NCI-H748 treated with DMSO at 0.1 percent for 48 hours (cell line): ENCODE data around the gene ULK4.
"Not testable (repeated sequence)": the region's sequence is repeated elsewhere in the genome, so short reads cannot be mapped to it uniquely, and the experiment has no call there.

Experiments used
- DNase-seq: peaks from one replicate; lab custom pipeline; 2025; lab: John Stamatoyannopoulos, UW

The ULK4 gene

DNA sequence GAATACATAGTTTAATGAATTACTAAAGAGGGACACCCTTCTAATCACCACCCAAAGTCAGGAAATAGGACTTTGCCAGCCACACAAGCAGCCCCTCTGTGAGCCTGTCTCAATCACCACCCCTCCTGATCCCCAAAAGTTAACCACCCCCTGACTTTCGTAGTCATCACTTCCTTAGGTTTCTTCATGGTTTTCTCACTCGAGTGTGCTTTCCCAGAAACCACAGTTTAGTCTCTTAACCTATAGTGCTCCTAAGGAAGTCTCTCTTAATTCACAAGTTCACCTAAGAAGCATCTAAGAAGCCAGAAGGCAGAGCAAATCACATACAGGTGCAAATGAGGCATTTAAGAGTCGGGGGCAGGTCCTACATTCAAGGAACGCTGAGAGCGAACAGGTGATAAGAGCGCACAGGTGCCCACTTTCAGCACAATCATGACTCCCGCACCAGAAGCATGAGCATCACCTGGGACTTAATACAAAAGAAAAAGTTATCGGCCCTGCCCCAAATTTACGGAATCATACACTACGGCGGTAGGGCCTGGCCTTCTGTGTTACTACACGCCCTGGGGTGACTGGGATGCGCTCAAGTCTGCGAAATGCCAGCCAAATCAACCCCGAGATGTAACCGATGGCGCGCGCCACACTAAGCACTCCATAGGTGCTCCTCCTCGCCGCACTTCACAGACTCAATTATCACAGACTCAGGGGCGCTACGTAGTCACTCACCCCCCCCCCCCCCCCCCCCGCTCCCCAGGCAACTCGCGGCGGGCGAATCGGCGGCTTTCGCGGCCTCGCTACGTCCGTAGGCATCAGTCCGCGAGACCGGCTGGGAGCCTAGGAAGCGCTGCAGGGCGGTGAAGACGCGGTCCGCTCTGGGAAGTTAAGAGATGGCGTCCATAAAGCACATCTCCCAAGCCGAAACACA is 815 bp downstream of the ULK4 start:
- peak; percentile 27 for DNase-seq

GRCh38 chr3:41956574-41956973 is 5.3 kb downstream of the ULK4 start:
- DNase-seq = no peak

DNA sequence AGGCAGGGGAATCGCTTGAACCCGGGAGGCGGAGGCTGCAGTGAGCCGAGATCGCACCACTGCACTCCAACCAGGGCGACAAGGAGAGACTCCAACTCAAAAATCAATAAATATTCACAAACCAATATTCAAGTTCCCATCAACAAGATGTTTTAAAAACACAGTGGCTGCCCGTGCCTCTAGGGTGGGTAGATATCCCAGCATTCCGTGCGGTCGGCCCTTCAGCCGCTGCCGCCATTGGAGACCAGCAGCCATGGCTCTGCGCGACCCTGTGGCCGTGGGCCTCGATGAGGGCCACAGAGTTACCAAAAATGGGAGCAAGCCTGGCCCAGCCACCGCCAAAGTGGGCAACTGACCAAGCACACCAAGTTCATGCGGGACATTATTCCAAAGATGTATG is 6.7 kb downstream of the ULK4 start:
- no peak for DNase-seq

DNA sequence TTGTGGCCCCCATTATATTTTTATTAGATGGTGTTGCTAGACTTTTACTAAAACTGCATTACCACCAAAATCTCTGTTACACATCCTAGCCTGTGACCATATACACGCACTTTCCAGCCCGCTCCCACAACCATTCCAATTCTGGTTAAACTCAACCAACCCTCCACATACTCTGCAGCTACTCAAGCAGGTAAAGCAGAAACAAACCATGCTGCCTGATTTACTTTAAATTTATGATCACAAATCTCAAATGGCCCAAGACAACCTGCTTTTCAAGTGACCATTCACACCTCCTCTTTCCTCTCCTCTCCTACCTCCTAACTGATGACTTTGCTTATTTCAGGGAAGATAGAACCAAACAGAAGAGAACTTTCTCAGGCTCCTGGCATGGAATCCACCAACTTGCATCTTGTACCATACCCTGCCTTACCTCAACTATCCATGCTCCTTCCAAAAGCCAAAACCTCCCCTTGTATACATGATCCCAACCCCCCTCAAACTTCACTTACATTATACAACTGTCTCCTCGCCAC is 18.5 kb downstream of the ULK4 start:
- DNase-seq = no peak

- DNase-seq = no peak
These were observed 21.5 kb downstream of the ULK4 start for GRCh38 chr3:41940393-41940792.

GRCh38 chr3:41936384-41936783 is 25.5 kb downstream of the ULK4 start:
- no peak for DNase-seq

DNA sequence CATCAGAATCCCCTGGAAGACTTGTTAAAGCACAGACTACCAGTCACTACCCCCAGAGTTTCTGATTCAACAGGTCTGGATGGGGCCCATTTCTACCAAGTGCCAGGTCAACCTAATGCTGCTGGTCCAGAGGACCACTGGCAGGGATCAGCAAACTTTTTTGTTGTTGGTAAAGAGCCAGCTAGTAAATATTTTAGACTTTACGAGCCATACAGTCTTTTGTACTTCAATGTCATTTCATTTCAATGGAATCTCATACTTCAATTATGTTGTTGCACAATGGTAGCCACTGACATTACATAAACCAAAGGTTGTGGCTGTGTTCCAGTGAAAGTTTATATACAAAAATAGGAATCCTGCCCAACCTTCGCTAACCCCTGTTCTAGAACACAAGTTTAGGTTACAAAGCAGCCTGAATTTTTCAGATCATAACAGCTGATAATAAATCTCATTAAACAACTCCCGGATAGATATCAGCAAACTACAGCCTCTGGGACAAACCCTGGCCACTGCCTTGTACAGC is 28.7 kb downstream of the ULK4 start:
- no peak for DNase-seq

- no peak for DNase-seq
These were observed 29.4 kb downstream of the ULK4 start for GRCh38 chr3:41932464-41932863.

DNA sequence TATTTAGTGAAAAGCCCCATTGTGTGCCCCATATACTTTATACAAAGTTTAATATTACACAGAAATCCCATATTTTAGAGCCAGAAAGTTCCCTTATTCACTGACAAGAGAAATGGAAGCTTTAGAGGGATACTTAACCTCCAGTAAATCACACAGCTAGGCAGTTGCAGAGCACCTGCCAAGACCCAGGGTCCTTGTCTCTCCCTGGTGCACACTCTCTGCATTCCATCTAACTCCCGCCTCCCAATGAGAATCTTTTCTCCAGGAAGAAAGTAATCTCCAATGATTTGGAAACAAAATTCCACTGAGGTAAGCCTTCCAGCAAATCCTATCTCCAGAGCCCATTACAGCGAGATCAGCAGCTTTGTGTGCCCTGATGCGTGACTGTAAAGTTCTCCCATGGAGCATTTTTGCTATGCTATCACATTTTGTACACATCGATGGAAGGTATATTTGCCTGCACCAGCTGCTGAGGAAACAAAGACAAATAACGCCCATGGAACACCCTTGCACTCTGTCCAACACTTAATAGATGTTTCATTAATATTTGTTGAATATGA is 41.4 kb downstream of the ULK4 start:
- DNase-seq = no peak

DNA sequence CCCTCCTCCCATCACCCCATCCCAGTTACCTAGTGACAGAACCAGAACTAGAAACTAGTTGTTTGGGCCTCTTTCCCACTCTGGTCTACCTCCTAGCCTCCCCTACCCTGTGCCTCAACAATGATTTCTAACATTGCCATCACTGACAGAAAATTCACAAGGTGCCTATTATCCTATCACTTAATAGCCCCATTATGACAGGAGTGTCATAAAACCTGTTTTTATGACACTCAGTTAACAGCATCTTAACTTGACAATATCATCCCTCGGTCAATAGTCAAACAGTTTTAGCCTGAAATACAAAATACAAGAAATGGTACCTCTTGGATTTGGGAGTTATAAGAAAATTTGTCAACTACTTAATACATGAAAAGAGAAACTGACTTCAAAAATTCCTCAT is 46.5 kb downstream of the ULK4 start:
- no peak for DNase-seq

DNA sequence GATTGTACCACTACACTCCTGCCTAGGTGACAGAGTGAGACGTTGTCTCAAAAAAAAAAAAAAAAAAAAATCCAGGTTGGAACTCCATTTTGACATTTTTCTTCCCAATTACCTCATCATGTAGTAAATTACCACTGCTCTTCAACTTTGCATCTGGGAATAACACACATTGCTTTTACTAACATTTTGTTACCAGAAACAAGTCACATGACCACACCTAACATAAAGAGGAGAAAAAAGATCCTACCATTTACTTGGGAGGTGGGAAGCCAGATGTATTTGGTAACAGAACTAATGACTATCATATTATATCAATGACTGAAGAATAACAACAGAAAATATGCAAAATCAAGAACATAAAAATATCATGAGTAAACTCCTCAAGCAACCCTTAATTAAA is 49.6 kb downstream of the ULK4 start:
- no peak for DNase-seq

GRCh38 chr3:41907330-41908073 is 54.4 kb downstream of the ULK4 start:
- DNase-seq = no peak

GRCh38 chr3:41900265-41900664 is 61.6 kb downstream of the ULK4 start:
- DNase-seq = no peak

DNA sequence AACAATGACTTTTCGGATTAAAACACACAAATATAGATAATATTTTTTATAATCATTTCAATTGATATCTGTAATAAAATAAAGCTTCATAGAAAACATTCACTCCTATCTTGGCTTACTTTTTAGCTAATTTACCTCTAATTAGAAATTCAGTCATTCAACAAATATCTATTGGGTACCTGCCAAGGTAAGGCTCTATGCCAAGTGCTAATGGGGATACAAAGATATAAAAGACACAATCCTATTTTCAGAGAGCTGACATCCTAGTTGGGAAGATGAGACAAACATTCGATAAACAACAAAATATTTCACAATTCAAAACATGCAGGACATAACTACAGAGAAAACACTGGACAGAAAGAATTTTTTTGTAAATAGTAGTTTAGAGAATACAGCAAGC is 63.3 kb downstream of the ULK4 start:
- DNase-seq = no peak

DNA sequence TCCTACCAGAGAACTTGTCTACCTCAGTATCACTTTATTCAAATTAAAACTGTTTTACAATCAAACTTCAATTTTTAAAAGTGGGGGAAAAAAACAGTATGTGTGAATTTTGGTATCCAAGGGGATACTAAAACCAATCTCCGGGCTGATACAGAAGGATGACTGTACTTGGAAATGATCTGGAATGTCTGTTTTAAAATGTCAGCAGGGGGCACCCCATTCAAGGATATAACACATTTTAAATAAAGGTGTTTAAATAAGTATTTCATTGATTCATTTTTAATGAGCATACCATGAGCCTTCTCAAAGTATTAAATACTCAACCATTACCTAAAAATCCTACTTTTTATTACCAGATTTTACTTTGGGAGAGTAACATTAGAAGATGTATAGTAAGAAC is 67.9 kb downstream of the ULK4 start:
- no peak for DNase-seq

GRCh38 chr3:41888368-41889076 is 73.4 kb downstream of the ULK4 start:
- DNase-seq = no peak

DNA sequence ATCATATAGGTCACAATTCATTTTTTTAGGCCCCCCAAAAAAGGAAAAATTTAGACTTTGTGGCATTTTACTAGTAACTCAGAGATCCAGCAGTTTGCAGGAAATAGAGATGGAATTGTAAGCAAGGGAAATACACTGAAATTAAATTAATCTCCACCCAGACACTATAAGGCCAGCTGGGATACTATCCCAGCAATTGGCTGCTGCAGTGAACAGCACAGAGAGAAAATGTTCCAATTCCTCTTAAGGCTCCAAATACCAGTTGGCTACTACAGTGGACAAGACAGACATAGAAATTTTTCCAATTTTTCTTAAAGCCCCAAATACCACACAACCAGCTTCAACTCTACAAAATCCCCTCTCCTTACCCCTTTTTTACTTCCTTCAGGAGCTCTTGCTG is 78.9 kb downstream of the ULK4 start:
- DNase-seq = no peak

DNA sequence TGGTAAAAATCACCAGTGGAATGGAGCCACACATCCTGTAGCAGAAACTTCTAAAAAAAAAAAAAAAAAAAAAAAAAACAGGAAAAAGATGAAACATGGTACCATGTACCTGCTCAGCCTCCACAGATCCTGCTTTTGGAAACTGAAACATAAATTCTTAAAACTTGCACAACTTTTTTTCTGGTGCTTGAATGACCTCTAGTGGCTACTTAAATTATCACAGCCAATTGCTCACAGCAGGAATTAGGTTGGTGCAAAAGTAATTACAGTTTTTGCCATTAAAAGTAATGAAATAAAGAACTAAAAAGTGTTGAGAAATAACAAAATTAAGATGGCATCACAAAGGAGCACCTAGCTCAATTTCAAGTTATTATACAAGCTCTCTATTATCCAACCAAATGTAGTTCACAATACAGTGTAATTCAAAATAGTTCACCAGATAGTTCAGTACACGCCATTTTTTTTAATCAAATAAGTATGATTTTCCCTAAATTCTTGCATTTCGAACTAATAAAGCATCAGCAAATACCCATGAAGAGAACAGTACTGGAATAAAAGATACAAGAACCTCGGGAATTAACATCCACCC is 80.6 kb downstream of the ULK4 start:
- DNase-seq = peak; percentile 17

- no peak for DNase-seq
These were observed 81.5 kb downstream of the ULK4 start for GRCh38 chr3:41880387-41880786.

DNA sequence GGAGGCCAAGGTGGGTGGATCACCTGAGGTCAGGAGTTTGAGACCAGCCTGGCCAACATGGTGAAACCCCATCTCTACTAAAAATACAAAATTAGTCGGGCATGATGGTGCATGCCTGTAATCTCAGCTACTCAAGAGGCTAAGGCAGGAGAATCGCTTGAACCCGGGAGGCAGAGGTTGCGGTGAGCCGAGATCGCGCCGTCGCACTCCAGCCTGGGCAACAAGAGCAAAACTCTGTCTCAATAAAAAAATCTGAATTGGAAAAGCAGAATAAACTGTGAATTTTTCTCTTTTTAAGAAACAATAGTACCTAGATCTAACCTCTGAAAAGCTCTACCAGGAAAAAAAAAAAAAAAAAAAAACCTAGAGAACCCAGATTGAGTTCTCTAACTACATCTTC is 84.2 kb downstream of the ULK4 start:
- DNase-seq = not testable (repeated sequence)

DNA sequence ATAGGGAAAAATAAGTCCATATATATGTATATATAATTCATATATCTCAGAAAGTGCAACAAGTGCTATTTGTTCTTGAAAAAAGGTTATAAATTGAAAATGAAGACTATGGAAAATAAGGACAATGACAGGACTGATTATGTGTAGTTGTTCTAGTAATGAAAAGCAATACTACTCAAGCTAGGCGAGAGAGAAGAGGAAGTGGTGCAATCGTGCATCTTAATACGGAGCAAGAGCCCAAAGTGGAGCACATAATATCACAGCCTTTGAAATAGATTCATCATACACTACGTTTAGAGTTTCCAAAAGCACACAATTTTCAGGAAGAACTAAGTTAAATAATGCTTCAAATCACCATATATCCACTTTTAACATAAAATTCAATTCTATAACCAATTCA is 87.9 kb downstream of the ULK4 start:
- DNase-seq = no peak
